Astrocyte (in vitro differentiated cells and primary cell): ENCODE measurements around the gene TMEM98.

Source experiments
- CTCF ChIP-seq: IDR thresholded peaks from 2 replicates; pipeline ENCODE4 v1.5.1; 2011; ENCODE audit warnings: low read depth, mild to moderate bottlenecking, inconsistent platforms, low read length, moderate library complexity; ENCODE audit not compliant: insufficient read depth
- EZH2 ChIP-seq: IDR thresholded peaks from 2 replicates; pipeline ENCODE4 v1.6.1; 2012; ENCODE audit warnings: mild to moderate bottlenecking, low read length, inconsistent platforms; ENCODE audit not compliant: insufficient read depth

- TF ChIP-seq CTCF = no peak
- TF ChIP-seq EZH2 = no peak
Observed at GRCh38 chr17:32933881-32934280, 5.9 kb downstream of the TMEM98 start.
